ENCODE results near the gene EPHB2.

DNA sequence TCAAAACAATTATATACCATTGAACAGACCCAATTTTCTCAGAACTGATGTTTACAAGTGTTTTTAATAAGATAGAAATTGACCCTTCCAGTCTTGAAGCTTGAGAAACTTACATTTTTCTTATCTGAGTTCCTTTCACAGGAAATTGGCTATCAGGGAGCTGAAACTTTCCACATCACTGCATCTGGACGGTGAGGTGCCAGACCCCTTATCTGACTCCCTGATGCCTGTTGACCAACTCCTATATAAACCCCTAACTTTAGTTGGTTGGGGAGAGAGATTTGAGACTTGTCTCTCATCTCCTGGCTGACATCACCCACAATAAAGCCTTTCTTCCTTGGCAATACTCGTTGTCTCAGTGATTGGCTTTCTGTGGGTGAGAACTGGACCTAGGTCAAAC is 230.6 kb downstream of the EPHB2 start:
- TF ChIP-seq CTCF (conservative IDR thresholded peaks at IDR 0.05; ENCODE audit: low read length) (no peak), EZH2phosphoT487 (IDR thresholded peaks at IDR 0.05; ENCODE audit: borderline replicate concordance) (no peak)

All from Loucy (cell line).